HL-60 (cell line): ENCODE data around the gene TREM2.

Experiments
- GABPA ChIP-seq: IDR thresholded peaks from 2 replicates; pipeline ENCODE4 v1.6.1; 2012; ENCODE audit warnings: low read depth
- TF ChIP-seq, protein P1 (sequence below): IDR thresholded peaks from one replicate; pipeline ENCODE4 v1.5.1; 2011; ENCODE audit warnings: low read length, control low read depth, inconsistent platforms; ENCODE audit not compliant: insufficient read depth

DNA sequence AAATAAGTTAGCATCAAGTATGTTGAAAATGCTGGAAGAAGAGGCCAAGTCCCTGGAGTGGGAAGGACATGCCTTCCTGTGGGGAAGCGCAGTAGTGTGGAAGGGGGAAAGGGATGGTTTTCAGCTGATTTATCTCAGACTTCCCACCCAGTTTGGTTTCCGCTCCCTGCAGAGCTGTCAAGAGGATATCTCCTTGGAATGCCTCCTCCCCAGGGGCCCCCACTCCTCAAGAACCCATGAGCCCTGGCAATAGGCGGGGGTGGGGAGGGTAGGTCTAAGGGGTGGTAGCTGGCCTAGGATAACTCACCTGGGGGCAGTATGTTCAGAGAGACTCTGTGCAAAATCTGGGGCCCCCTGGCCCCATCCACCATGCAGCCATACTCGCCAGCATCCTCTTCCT, 9.5 kb downstream of the TREM2 start:
- TF ChIP-seq, protein P1, sequence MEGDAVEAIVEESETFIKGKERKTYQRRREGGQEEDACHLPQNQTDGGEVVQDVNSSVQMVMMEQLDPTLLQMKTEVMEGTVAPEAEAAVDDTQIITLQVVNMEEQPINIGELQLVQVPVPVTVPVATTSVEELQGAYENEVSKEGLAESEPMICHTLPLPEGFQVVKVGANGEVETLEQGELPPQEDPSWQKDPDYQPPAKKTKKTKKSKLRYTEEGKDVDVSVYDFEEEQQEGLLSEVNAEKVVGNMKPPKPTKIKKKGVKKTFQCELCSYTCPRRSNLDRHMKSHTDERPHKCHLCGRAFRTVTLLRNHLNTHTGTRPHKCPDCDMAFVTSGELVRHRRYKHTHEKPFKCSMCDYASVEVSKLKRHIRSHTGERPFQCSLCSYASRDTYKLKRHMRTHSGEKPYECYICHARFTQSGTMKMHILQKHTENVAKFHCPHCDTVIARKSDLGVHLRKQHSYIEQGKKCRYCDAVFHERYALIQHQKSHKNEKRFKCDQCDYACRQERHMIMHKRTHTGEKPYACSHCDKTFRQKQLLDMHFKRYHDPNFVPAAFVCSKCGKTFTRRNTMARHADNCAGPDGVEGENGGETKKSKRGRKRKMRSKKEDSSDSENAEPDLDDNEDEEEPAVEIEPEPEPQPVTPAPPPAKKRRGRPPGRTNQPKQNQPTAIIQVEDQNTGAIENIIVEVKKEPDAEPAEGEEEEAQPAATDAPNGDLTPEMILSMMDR: no peak
- TF ChIP-seq GABPA: no peak
